Activated naive CD4-positive, alpha-beta T cell treated with anti-CD3 and anti-CD28 coated beads, Interleukin-2, amount 50 U/mL, for 16 hours (primary cell): ENCODE data around the gene CRCP.

Source experiments
- DNase-seq: peaks from one replicate; pipeline ENCODE4 v3.0.0-alpha.2; 2020

The CRCP gene

GRCh38 chr7:66193146-66193725 lies 78.6 kb downstream of the CRCP start:
- no peak for DNase-seq

DNA sequence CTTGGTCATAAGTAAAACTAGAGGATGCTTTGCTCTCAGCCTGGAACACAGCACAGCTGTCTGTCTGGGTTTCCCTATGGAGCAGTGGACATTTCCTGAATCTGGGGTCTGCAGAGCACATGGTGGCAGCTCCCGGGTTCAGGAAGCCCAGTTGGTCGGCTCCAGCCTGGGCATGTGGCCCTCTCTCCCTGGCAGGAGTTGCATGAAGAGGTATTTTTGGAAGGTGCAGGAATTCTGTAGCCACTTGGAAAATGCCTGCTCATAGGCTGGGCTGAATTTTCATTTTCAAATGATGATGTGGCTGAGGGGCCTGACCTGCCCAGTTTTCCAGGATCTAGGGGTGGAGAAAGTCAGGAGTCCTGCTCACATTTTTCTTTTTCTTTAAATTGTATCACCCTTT lies 83.8 kb downstream of the CRCP start:
- no peak for DNase-seq

GRCh38 chr7:66198956-66199355 lies 84.3 kb downstream of the CRCP start:
- DNase-seq = no peak

GRCh38 chr7:66202441-66202840 lies 87.8 kb downstream of the CRCP start:
- DNase-seq = no peak
